PC-3 (cell line): Measurements from ENCODE around the gene LEMD2.

Experiments used
- EZH2 ChIP-seq: fragments of 300-600 bp; sonication (generic); IDR thresholded peaks from one replicate; pipeline ENCODE4 v1.6.1; 2017; ENCODE audit warnings: antibody characterized with exemption, mild to moderate bottlenecking, low read length; ENCODE audit not compliant: unreplicated experiment
- TF ChIP-seq, protein P1 (sequence below): fragments of 300-600 bp; sonication (generic); conservative IDR thresholded peaks from 2 replicates; pipeline ENCODE4 v1.5.1; 2017; ENCODE audit warnings: antibody characterized with exemption, low read depth, mild to moderate bottlenecking, low read length

DNA sequence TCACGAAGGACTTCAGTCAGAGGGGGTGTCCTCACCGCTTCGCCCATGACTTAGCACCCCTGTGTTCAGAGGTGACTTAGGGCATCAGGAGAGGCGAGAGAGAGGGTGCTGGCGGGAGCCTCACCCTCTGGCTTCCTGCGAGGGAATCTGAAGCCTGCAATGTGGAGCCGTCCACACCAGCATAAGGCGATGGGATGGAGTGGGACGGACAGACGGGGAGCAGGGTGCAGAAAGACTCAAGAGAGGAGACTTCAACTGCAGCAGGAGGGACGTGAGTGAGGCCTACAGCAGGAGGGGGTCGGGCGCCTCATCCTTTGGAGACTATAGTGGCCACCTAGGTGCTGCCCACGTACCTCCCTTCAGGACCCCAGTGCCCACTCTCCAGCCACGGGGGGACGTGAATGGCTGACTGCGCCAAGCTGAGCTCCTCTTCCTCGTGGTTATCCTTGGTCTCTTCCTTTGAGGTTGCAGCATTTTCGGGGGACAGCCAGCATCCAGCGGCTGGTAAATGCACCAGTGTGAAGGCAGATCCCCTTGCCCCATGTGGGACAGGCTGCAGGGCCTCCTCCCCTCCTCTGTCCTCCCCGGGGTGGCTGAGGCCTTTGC, 41.8 kb upstream of the LEMD2 start:
- TF ChIP-seq, protein P1, sequence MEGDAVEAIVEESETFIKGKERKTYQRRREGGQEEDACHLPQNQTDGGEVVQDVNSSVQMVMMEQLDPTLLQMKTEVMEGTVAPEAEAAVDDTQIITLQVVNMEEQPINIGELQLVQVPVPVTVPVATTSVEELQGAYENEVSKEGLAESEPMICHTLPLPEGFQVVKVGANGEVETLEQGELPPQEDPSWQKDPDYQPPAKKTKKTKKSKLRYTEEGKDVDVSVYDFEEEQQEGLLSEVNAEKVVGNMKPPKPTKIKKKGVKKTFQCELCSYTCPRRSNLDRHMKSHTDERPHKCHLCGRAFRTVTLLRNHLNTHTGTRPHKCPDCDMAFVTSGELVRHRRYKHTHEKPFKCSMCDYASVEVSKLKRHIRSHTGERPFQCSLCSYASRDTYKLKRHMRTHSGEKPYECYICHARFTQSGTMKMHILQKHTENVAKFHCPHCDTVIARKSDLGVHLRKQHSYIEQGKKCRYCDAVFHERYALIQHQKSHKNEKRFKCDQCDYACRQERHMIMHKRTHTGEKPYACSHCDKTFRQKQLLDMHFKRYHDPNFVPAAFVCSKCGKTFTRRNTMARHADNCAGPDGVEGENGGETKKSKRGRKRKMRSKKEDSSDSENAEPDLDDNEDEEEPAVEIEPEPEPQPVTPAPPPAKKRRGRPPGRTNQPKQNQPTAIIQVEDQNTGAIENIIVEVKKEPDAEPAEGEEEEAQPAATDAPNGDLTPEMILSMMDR, result no peak
- TF ChIP-seq EZH2, result no peak
